MM.1S (cell line): ENCODE measurements around the gene PLOD3.

ENCODE experiments used
- EZH2 ChIP-seq: fragments of 300-600 bp; sonication (generic); optimal IDR thresholded peaks from 2 replicates; pipeline ENCODE3; 2017; ENCODE audit warnings: low read depth, mild to moderate bottlenecking, antibody characterized with exemption, low read length, mixed read lengths
- TF ChIP-seq, protein P1 (sequence below): fragments of 300-600 bp; sonication (generic); IDR thresholded peaks from 2 replicates; pipeline ENCODE4 v1.5.1; 2016; ENCODE audit warnings: antibody characterized with exemption, low read length, mixed read lengths

DNA sequence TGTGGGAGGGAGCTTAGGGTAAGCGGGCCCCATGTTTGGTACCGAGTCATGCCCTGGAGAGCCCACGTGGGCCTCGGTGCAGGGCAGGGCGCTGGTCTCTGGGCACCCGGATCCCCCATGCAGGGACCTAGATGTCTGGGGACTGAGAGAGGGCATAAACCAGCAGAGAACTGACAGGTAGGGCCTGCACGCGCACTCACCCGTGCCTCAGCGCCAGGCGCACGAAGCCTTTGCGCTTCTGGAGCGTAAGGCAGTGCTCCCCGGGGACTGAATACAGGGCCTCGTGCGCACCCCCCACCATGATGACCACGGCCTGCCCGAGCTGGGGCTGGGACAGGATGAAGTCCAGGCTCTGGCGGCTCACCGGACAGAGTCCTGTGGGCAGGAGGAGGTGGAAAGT, 19.4 kb downstream of the PLOD3 start:
- TF ChIP-seq, protein P1, sequence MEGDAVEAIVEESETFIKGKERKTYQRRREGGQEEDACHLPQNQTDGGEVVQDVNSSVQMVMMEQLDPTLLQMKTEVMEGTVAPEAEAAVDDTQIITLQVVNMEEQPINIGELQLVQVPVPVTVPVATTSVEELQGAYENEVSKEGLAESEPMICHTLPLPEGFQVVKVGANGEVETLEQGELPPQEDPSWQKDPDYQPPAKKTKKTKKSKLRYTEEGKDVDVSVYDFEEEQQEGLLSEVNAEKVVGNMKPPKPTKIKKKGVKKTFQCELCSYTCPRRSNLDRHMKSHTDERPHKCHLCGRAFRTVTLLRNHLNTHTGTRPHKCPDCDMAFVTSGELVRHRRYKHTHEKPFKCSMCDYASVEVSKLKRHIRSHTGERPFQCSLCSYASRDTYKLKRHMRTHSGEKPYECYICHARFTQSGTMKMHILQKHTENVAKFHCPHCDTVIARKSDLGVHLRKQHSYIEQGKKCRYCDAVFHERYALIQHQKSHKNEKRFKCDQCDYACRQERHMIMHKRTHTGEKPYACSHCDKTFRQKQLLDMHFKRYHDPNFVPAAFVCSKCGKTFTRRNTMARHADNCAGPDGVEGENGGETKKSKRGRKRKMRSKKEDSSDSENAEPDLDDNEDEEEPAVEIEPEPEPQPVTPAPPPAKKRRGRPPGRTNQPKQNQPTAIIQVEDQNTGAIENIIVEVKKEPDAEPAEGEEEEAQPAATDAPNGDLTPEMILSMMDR: no peak
- no peak for TF ChIP-seq EZH2
